Measurements from ENCODE around the gene TTC28.

Gene TTC28

GRCh38 chr22:28051091-28051786, 628.4 kb downstream of the TTC28 start:
- TF ChIP-seq, protein P1, sequence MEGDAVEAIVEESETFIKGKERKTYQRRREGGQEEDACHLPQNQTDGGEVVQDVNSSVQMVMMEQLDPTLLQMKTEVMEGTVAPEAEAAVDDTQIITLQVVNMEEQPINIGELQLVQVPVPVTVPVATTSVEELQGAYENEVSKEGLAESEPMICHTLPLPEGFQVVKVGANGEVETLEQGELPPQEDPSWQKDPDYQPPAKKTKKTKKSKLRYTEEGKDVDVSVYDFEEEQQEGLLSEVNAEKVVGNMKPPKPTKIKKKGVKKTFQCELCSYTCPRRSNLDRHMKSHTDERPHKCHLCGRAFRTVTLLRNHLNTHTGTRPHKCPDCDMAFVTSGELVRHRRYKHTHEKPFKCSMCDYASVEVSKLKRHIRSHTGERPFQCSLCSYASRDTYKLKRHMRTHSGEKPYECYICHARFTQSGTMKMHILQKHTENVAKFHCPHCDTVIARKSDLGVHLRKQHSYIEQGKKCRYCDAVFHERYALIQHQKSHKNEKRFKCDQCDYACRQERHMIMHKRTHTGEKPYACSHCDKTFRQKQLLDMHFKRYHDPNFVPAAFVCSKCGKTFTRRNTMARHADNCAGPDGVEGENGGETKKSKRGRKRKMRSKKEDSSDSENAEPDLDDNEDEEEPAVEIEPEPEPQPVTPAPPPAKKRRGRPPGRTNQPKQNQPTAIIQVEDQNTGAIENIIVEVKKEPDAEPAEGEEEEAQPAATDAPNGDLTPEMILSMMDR (IDR thresholded peaks at IDR 0.05): no peak
- Mint-ChIP-seq H3K9me3 (no peaks in the 10 kb centered on the region), H3K4me1 (peaks cover 42% of the 10 kb centered on the region), H3K36me3 (ENCODE audit: low read depth) (no peaks in the 10 kb centered on the region), H3K27ac (no peak overlapping the region), H3K4me3 (no peak overlapping the region), H3K27me3 (ENCODE audit: low read depth, poor library complexity) (peaks cover 3% of the 10 kb centered on the region)
- no peak for DNase-seq

GRCh38 chr22:28048529-28048928, 631.1 kb downstream of the TTC28 start:
- TF ChIP-seq, protein P1 (IDR thresholded peaks at IDR 0.05): no peak
- Mint-ChIP-seq H3K27me3 (ENCODE audit: low read depth, poor library complexity) (peaks cover 5% of the 10 kb centered on the region), H3K36me3 (ENCODE audit: low read depth) (no peaks in the 10 kb centered on the region), H3K9me3 (no peaks in the 10 kb centered on the region), H3K27ac (no peak overlapping the region), H3K4me3 (no peak overlapping the region), H3K4me1 (peaks cover 48% of the 10 kb centered on the region)
- no peak for DNase-seq

GRCh38 chr22:28047740-28048139, 631.9 kb downstream of the TTC28 start:
- no peak for DNase-seq
- H3K27ac Mint-ChIP-seq: peak overlapping the region; percentile 30
- no peak overlapping the region for H3K4me3 Mint-ChIP-seq
- H3K36me3 Mint-ChIP-seq (ENCODE audit: low read depth): peaks cover 4% of the 10 kb centered on the region
- TF ChIP-seq, protein P1 (IDR thresholded peaks at IDR 0.05): no peak
- peaks cover 4% of the 10 kb centered on the region for H3K9me3 Mint-ChIP-seq
- H3K27me3 Mint-ChIP-seq (ENCODE audit: low read depth, poor library complexity): peaks cover 5% of the 10 kb centered on the region
- peaks cover 46% of the 10 kb centered on the region for H3K4me1 Mint-ChIP-seq

- Mint-ChIP-seq H3K27me3 (ENCODE audit: low read depth, poor library complexity) (peaks cover 5% of the 10 kb centered on the region), H3K4me1 (peaks cover 33% of the 10 kb centered on the region), H3K36me3 (ENCODE audit: low read depth) (peaks cover 18% of the 10 kb centered on the region), H3K9me3 (peaks cover 19% of the 10 kb centered on the region), H3K4me3 (no peak overlapping the region), H3K27ac (no peak overlapping the region)
- TF ChIP-seq, protein P1 (IDR thresholded peaks at IDR 0.05): no peak
- no peak for DNase-seq
These were observed 633.5 kb downstream of the TTC28 start for GRCh38 chr22:28046100-28046499.

DNA sequence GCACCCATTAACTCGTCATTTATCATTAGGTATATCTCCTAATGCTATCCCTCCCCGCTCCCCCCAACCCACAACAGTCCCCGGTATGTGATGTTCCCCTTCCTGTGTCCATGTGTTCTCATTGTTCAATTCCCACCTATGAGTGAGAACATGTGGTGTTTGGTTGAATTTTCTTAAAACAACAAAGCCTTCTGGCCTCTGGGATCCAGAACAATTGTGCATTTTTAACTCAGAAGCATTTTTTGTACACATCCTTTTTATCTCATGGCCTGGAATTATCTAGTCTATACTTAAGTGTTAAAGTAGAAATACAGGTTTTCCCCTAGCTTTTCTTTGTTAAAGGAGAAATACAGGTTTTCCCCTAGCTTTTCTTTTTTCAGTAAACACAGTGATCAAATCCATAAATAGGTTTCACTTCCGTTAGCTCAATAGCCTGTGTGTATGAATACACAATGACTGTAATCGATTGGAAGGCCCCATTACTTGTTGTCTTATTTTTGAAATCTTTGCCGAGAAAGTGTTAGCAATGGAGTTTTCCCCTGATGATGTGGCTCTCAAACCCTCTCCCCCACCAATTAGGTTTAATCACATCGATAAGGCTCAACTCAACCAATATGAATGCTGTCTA, 635.0 kb downstream of the TTC28 start:
- peaks cover 33% of the 10 kb centered on the region for H3K9me3 Mint-ChIP-seq
- no peak for DNase-seq
- TF ChIP-seq, protein P1 (IDR thresholded peaks at IDR 0.05): no peak
- H3K4me3 Mint-ChIP-seq: no peak overlapping the region
- H3K4me1 Mint-ChIP-seq: peaks cover 33% of the 10 kb centered on the region
- H3K36me3 Mint-ChIP-seq (ENCODE audit: low read depth): peaks cover 30% of the 10 kb centered on the region
- H3K27ac Mint-ChIP-seq: no peak overlapping the region
- H3K27me3 Mint-ChIP-seq (ENCODE audit: low read depth, poor library complexity): peaks cover 5% of the 10 kb centered on the region

GRCh38 chr22:28043266-28043665, 636.4 kb downstream of the TTC28 start:
- Mint-ChIP-seq H3K36me3 (ENCODE audit: low read depth) (peaks cover 33% of the 10 kb centered on the region), H3K27me3 (ENCODE audit: low read depth, poor library complexity) (peaks cover 3% of the 10 kb centered on the region), H3K27ac (no peak overlapping the region), H3K4me1 (peaks cover 20% of the 10 kb centered on the region), H3K4me3 (no peak overlapping the region), H3K9me3 (peaks cover 45% of the 10 kb centered on the region)
- TF ChIP-seq, protein P1 (IDR thresholded peaks at IDR 0.05): no peak
- DNase-seq: no peak
